ENCODE results near the gene NRF1.
A peak's percentile ranks its signal among the peaks of the same experiment; 100 is the strongest.

Gene NRF1

DNA sequence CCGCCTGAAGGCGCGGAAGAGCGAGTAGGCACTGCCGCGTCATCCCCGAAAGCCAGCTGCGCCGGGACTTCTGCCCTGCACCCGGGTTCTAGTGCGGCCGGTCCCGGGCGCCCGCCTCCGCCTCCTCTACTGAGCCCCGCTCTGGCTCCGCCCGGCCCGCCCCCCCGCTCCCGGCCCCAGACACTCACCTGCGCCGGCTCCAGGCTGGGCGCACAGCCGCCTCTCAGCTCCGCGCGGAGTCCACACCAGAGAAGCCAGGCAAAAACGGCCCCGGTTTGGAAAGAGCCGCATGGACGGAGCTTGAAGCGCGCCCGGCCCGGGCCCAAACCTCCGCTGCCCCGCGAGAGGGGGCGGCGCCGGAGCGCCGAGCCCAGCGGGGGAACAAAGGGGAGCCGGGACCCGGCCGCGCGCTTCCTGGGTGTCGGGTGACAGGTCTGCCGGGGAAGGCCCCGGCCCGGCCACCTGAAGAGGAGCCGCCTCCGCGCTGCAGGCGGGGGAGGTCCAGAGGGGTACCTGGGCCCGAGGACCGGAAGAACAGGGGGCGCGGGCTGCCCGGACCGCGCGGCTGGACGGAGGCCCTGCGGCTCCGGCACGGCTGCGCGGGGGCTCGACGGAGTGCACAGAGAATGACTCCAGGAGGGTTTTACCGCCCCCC, 168.2 kb downstream of the NRF1 start:
- Histone ChIP-seq H3K9me3 (ENCODE audit: control insufficient read depth, low read length) (no peaks in the 10 kb centered on the region), H3K4me3 (ENCODE audit: low read length) (peak overlapping the region; percentile 25), H3K4me1 (ENCODE audit: control insufficient read depth, insufficient read depth, low read length) (peaks cover 42% of the 10 kb centered on the region), H3K27me3 (ENCODE audit: control insufficient read depth, insufficient read depth, low read length) (peaks cover 65% of the 10 kb centered on the region), H3K36me3 (ENCODE audit: control insufficient read depth, insufficient read depth, low read length) (no peaks in the 10 kb centered on the region), H3K9ac (ENCODE audit: low read length) (peak overlapping the region; percentile 55)

DNA sequence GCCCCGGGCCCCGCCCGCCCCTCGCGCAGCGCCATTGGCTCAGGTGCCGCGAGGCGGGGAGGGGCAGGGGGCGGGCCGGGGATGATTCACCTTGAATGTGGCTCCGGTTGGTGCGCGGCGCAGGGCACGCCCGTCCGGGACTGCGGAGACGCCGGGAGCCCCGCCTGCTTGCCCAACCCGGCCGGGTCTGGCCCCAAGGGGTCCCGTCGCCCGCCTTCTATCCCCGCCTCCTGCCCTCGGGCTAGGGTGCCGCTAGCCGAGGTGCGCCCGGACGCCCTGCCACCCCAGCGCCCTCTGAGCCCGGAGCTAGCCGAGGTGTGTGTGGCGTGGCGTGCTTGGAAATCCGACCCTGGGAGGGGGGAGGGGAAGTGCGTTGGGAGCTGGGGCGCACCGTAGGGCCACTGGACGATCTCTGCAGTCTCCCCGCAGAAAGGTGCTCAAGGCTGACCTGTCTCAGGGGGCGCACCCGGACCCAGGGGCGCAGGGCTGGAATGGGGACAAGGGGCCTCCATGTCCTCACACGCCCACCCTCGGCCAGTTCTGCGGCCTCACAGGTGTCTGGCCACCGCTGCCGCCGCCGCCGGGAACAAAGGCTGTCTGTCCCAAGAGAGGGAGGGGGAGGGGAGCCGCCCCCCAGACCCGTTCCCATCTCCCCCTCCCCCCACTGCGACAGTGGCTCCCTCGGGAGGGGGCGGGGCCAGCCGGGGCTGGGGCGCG, 168.9 kb downstream of the NRF1 start:
- Histone ChIP-seq H3K4me3 (ENCODE audit: low read length) (peak overlapping the region; percentile 25), H3K9ac (ENCODE audit: low read length) (no peak overlapping the region), H3K4me1 (ENCODE audit: control insufficient read depth, insufficient read depth, low read length) (peaks cover 48% of the 10 kb centered on the region), H3K9me3 (ENCODE audit: control insufficient read depth, low read length) (no peaks in the 10 kb centered on the region), H3K36me3 (ENCODE audit: control insufficient read depth, insufficient read depth, low read length) (no peaks in the 10 kb centered on the region), H3K27me3 (ENCODE audit: control insufficient read depth, insufficient read depth, low read length) (peaks cover 72% of the 10 kb centered on the region)

DNA sequence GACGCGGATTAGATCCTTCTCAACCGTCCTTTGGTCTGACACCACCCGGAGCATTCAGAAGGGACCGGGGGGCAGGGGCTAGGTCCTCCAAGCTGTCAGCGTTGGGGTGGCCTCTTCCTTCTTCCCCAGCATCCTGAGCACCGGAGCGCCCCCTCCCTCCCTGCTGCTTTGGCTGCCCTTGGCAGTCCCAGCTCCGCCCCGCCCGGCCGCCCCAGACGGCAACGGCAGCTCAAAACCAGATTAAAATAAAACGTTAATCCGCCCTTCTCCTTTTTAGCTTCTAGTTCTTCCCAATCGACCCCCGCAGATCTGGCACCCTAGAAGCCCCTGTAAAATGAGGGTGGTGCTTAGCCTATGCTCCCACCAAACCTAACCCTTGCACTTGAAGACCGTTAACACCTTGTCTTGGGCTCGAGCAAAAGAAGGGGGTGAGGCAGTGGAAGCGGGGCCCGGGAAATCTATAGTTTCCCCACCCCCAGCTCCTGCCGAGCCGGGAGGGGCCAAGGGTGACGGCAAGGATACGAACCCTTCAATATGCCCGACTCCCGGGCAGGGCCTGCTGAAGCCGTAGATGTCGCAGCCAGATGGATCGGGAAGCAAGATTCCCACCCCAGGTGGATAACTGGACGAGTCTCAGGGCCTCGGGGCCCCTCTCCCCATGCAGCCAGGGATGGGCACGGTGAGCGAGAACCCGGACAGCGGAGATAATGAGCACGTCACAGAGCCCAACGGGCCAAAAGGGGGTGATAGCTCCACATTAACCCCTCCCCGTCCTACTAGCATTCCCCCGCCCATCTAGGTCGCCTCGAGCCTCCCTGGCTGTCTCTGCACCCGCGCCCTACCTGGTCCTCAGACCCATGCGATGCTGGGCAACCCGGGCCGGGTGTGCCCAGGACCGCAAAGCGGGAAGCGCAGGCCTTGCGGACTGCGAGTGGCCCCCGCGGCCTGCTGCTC, 169.7 kb downstream of the NRF1 start:
- Histone ChIP-seq H3K9ac (ENCODE audit: low read length) (no peak overlapping the region), H3K4me3 (ENCODE audit: low read length) (no peak overlapping the region), H3K27me3 (ENCODE audit: control insufficient read depth, insufficient read depth, low read length) (peaks cover 80% of the 10 kb centered on the region), H3K36me3 (ENCODE audit: control insufficient read depth, insufficient read depth, low read length) (no peaks in the 10 kb centered on the region), H3K4me1 (ENCODE audit: control insufficient read depth, insufficient read depth, low read length) (peaks cover 49% of the 10 kb centered on the region), H3K9me3 (ENCODE audit: control insufficient read depth, low read length) (no peaks in the 10 kb centered on the region)

DNA sequence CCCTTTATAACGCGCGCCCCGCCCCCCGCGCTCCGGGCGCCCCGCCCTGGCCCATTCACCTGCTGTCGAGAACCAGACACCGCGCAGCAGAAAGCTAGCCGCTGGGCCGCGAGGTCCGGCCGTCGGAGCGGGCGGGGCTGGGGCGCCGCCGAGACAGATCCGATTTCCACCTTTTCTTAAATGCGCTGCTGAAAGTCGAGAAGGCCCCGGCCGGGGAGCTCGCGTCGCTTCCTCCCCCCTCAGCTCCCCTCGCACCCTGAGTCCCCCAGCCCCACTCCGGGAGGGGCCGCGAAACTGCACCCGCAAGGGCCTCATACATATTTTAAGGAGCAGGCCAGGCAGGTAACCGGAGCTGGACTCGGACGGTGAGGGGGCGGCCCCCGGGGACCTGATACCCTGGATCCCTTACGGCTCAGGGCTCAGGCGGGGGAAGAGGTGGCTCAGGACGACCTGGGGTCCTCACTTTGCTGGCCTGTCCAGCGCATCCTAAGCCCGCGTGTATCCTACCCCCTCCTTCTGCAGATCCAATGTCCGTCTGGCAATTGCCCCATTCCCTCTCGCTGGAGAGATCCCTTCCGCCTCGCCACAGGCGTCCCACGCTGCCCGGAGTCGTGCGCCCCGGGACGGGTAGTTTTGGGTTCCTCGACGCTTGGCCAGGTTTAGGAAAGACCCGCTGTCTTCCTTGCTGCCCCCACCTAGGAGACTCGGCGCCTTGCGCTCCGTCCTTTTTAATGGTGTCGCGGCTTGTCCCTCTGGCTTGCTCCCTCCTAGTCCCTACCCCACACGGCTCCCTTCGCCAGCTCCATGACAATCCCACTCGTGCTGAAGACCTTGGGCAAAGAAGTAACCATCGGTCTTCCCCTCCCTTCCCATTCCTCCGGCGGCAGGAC, 170.7 kb downstream of the NRF1 start:
- H3K4me1 ChIP-seq (ENCODE audit: control insufficient read depth, insufficient read depth, low read length), result peaks cover 49% of the 10 kb centered on the region
- H3K4me3 ChIP-seq (ENCODE audit: low read length), result no peak overlapping the region
- no peaks in the 10 kb centered on the region for H3K36me3 ChIP-seq (ENCODE audit: control insufficient read depth, insufficient read depth, low read length)
- no peaks in the 10 kb centered on the region for H3K9me3 ChIP-seq (ENCODE audit: control insufficient read depth, low read length)
- peaks cover 88% of the 10 kb centered on the region for H3K27me3 ChIP-seq (ENCODE audit: control insufficient read depth, insufficient read depth, low read length)
- H3K9ac ChIP-seq (ENCODE audit: low read length), result no peak overlapping the region

DNA sequence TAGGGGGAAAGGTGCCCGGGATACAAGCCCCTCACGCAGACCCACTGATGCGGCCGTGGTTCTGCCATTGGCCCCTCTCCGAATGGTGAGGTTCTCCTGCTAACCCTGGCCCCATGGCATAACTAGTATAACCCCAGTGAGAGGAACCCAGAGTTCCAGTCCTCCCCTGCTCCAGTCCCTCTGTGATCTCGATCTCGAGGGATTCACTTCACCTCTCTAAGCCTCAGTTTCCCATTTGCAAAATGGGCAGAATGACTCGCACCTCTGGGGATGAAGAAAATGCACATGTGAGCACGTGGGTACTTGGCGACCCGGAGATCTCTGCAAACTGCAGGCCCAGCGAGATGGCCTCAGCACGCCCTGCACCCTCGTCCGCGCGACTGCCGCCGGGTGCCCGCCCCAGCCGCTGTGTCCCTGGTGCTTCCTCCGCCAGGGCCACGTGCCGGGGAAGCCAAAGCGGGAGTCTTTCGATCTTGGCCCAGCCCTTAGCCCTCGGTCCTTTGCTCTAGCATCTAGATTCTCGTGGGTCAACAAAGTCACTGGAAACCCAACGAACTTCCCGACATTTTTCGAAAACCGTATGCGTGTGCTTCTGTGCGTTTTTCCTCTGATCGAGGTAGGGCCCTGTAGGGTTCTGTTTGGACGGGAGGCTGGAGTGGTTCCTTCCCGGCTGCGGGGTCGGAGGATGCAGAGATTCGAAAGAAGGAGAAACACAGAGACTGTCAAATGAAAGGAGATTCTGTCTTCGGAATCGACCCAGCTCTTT, 171.5 kb downstream of the NRF1 start:
- Histone ChIP-seq H3K9me3 (ENCODE audit: control insufficient read depth, low read length) (no peaks in the 10 kb centered on the region), H3K9ac (ENCODE audit: low read length) (no peak overlapping the region), H3K4me3 (ENCODE audit: low read length) (no peak overlapping the region), H3K27me3 (ENCODE audit: control insufficient read depth, insufficient read depth, low read length) (peaks cover 90% of the 10 kb centered on the region), H3K4me1 (ENCODE audit: control insufficient read depth, insufficient read depth, low read length) (peaks cover 49% of the 10 kb centered on the region), H3K36me3 (ENCODE audit: control insufficient read depth, insufficient read depth, low read length) (no peaks in the 10 kb centered on the region)

DNA sequence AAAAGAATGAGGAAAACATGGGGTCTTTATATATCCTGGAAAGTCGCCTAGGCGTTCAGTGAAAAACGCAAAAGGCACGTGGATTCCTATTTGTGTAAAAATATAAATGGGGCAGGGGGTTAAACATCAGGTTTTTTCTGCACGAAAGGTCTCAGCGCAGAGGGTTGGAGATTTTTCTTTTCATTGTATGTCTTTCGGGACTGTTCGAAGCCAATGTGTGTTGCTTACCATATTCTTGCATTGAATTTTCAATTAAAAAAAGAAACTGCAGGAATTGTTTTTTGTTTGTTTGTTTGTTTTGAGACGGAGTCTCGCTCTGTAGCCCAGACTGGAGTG, 172.0 kb downstream of the NRF1 start:
- H3K27me3 ChIP-seq (ENCODE audit: control insufficient read depth, insufficient read depth, low read length), result peaks cover 84% of the 10 kb centered on the region

DNA sequence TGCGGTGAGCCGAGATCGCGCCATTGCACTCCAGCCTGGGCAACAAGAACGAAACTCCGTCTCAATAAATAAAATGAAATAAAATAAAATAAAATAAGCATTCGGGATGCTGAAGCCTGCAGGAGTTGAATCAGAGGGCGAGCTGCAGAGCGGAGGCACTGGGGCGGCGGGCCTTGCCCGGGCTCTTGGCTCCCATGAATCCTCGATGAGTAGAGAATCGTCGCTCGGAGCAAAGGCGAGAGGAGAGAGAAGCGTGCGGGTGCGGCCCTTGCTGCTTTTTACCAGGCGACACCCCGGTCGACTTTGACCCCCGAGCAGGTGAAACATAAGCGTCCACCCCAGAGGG, 172.9 kb downstream of the NRF1 start:
- H3K27me3 ChIP-seq (ENCODE audit: control insufficient read depth, insufficient read depth, low read length), result peaks cover 83% of the 10 kb centered on the region
- H3K4me1 ChIP-seq (ENCODE audit: control insufficient read depth, insufficient read depth, low read length), result peaks cover 40% of the 10 kb centered on the region
- no peak overlapping the region for H3K4me3 ChIP-seq (ENCODE audit: low read length)
- H3K9ac ChIP-seq (ENCODE audit: low read length), result no peak overlapping the region
- no peaks in the 10 kb centered on the region for H3K36me3 ChIP-seq (ENCODE audit: control insufficient read depth, insufficient read depth, low read length)
- H3K9me3 ChIP-seq (ENCODE audit: control insufficient read depth, low read length), result no peaks in the 10 kb centered on the region

More for the DNA sequence above, 172.0 kb downstream of the NRF1 start:
- Histone ChIP-seq H3K9me3 (ENCODE audit: control insufficient read depth, low read length) (no peaks in the 10 kb centered on the region), H3K9ac (ENCODE audit: low read length) (no peak overlapping the region), H3K4me3 (ENCODE audit: low read length) (no peak overlapping the region), H3K4me1 (ENCODE audit: control insufficient read depth, insufficient read depth, low read length) (peaks cover 47% of the 10 kb centered on the region), H3K36me3 (ENCODE audit: control insufficient read depth, insufficient read depth, low read length) (no peaks in the 10 kb centered on the region)

DNA sequence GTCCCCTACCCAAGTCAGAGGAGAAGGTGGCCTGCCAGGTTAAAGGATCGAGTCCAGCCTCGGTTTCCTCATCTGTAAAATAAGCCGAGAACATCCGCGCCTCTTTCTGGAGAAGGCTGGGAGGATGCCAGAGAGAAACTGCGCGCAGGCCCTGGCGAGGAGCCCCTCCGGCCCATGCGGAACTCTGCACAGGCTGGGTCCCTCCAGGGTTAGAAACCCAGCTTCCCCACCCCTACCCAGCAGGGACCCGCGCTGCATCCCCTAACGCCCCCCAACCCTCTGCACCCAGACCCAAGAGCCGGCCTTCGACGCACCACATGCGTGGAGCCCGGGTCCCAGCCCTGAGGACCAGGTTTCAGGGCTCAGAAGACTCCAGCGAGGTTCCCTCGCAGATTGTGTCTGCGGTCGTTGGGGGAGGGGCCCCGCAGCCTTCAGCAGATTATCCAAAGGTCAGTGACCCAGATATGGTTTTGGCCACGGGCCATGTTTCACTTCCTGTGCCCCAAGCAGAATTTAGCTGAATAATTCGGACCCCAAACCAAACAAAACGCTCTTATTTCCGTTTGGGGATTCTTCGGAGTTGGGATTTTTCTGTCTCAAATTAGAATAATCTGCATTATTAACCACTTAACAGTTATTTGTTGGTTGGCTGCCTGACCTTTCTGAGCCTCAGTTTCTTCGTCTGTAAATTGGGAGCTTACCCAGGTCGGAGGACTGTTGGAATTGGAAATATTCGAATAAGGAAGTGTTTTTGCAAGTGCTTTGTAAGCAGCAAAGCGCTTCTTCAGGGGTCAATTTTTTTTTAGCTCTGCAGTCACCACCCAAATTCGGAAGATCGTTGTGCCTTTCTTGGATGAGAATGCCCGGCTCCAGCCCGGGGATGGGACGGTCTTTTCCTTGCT, 173.5 kb downstream of the NRF1 start:
- Histone ChIP-seq H3K27me3 (ENCODE audit: control insufficient read depth, insufficient read depth, low read length) (peaks cover 88% of the 10 kb centered on the region), H3K4me3 (ENCODE audit: low read length) (no peak overlapping the region), H3K9me3 (ENCODE audit: control insufficient read depth, low read length) (no peaks in the 10 kb centered on the region), H3K4me1 (ENCODE audit: control insufficient read depth, insufficient read depth, low read length) (peaks cover 40% of the 10 kb centered on the region), H3K36me3 (ENCODE audit: control insufficient read depth, insufficient read depth, low read length) (no peaks in the 10 kb centered on the region), H3K9ac (ENCODE audit: low read length) (no peak overlapping the region)

DNA sequence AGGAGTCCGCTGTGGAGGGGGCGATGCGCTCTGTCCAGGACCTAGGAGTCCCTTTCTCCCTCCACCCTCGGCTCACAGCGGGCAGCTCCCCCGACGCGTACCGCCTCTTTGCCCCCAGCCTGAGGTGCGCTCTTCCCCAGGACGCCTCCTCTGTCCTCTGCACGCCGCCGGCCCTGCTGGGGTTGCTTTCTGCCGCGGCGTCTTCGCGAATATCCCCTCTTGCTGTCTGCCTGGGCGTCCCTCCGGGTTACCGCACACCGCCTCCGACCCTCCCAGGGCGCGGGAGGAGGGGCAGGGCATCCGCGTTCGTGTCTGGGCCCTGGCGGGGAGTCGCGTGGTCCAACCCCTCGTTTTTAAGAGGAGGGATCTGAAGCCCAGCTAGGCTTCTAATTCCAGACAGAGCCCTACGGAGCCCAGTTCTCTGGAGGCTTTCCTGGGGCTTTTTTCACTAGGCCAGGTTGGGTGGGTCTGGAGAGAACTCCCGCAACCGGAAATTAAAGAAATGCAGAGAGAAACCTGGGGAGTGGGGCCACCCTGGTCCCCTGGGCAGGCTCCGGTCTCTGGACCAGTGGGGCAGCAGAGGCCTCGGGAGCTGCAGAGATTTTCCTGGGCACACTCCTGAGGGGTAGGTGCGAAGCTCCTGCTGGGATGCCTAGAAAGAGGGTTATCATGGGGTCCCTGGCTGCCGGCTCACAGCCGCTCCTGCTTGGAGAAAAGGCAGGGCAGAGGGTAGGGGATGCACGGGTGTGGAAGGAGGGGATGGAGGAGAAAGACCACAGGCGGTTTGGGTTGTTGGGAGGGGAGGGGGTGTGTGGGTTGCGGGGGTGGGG, 174.4 kb downstream of the NRF1 start:
- Histone ChIP-seq H3K27me3 (ENCODE audit: control insufficient read depth, insufficient read depth, low read length) (peaks cover 81% of the 10 kb centered on the region), H3K36me3 (ENCODE audit: control insufficient read depth, insufficient read depth, low read length) (no peaks in the 10 kb centered on the region), H3K9ac (ENCODE audit: low read length) (no peak overlapping the region), H3K9me3 (ENCODE audit: control insufficient read depth, low read length) (no peaks in the 10 kb centered on the region), H3K4me3 (ENCODE audit: low read length) (no peak overlapping the region), H3K4me1 (ENCODE audit: control insufficient read depth, insufficient read depth, low read length) (peaks cover 37% of the 10 kb centered on the region)

Measured in mucosa of stomach (tissue), 1 donor.